GM19467 (cell line): ENCODE measurements around the gene CYB561A3.
"Not testable (repeated sequence)": the region's sequence is repeated elsewhere in the genome, so short reads cannot be mapped to it uniquely, and the experiment has no call there.

Experiments used
- ATAC-seq: cut with Tn5 transposase; IDR thresholded peaks from one replicate; pipeline ENCODE4 v1.9.1; 2021; ENCODE audit warnings: mild to moderate bottlenecking, moderate library complexity; ENCODE audit not compliant: unreplicated experiment

Gene CYB561A3, protein sequence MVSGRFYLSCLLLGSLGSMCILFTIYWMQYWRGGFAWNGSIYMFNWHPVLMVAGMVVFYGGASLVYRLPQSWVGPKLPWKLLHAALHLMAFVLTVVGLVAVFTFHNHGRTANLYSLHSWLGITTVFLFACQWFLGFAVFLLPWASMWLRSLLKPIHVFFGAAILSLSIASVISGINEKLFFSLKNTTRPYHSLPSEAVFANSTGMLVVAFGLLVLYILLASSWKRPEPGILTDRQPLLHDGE

DNA sequence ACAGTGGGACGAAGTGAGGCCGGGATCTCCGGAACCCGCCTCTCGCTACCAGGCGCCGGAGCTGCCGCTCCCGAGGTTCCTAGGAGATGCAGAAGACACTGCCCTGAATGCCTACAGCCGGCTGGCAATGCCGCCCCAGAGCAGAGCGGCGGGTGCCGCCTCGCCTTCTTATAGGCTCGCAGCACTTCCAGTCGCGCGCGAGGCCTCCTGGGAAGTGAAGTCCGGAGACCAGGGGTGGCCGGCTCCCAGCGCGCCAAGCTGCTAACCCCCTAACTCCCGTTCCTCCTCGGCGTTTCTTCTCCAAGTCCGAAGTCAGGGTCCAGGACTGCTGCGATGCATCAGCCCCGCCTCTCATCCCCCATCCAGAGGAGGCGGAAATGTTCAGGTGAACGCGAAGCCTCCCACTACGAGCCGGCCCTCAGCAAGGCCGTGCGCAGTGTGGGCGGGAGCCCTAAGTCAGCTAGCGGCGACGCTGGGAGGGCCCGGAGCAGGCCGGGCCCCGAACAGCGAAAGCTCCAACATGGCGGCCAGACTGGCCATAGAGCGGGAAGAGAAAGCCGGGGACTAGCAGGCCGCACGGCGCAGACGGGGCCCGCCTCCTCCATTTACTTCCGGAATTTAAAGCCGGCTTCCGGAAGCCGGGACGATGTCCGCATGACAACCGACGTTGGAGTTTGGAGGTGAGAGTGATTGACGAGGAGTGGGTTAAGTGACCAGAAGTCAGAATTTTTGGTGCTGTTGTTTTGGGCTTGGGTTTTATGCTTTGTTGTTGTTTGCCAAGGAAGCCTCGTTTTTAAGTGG is at the start of gene CYB561A3, which contains the start of gene TMEM138:
Gene CYB561A3 (minus strand): TSS at position 142 of the 801 bp plus-strand sequence. CDS start 5,169 bp downstream, outside the sequence.
Gene TMEM138 (plus strand): TSS at position 634 of the 801 bp plus-strand sequence. CDS start 2,017 bp downstream, outside the sequence.
- peak; percentile 78 for ATAC-seq

DNA sequence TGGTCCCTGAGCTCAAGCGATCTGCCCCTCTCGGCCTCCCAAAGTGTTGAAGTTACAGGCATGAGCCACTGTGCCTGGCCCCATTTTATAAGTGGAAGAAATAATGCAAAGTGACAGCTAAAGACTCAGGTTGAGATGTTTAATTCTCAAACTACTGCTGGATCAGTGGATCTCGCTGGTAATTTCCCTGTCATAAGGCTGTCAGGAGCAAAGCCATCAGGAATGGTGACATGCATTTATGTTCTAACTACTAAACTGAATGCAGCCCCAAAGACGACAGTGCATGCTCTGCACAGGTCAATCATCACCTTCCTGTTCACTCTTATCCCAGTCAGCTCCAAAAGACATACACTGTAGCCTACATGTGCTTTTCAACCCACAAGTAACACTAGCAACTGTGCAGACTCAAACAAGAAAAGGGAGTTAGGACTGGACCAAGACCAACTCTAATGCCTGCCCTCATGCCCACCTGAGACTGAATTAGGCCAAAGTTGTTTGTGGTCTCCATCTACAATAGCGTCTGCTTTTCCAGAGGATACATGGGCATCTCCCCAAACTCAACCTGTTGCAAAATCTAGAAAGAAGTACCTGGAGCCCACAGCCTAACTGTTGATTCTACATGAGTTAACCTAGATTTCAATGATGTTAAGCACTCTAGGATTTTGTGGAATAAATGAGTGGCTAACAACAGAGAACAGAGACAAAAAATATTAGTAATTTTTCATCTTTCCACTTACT is 45.5 kb upstream of the CYB561A3 start:
- no peak for ATAC-seq

DNA sequence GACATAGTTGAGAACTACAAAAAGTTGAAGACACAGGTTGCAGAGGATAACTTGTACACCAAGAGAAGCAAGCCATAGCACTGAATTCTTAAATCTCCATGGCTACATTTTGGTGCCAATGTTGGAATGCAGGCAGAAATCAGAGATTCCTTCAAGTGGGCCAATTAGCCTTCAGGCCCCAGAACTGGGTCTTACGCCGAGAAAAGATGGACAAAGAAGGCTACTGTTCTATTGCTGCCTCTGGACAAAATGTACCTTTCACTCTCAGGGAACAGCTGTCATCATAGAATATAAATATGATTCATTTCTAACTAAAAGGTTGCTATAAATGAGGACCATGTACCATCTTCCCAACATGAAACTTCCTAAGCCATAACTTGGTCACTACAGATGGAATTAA is 44.4 kb upstream of the CYB561A3 start:
- ATAC-seq, result no peak

DNA sequence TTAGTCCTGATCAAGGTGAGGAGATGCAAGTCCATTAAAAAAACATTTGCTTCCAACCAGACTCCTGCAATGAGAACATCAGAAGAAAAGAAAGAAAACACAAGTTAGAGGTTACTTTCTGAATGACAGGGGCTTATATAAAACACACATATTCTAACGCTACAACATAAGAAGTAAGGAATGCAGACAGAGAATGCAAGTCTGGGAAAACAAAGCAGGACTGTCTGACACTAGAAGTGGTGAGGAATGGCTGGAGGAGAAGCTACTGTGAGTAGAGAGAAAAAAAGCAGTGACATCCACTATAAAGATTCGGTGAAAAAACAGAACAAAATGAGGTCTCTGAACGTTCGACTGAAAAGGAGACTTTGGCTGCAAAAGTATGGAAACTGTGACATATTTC is 43.0 kb upstream of the CYB561A3 start:
- no peak for ATAC-seq

DNA sequence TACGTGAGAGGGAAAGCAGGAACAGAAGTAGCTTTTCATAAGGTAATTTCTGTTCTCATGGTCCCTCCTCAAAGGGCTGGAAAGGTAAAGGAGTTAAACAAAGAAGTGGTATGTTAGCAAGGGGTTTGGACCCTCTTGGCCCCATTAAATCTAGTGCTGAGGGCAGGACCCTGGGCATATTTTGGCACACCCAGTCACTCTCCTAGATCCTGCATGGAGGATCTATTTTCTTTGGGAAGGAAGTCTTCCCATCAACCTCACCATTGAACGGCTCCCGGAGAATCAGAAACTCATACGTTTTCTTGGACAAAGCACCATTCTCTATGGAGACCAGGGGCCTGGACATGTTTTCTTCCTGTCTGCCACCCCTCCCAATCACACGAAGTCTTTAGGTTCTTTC is 42.4 kb upstream of the CYB561A3 start:
- no peak for ATAC-seq

DNA sequence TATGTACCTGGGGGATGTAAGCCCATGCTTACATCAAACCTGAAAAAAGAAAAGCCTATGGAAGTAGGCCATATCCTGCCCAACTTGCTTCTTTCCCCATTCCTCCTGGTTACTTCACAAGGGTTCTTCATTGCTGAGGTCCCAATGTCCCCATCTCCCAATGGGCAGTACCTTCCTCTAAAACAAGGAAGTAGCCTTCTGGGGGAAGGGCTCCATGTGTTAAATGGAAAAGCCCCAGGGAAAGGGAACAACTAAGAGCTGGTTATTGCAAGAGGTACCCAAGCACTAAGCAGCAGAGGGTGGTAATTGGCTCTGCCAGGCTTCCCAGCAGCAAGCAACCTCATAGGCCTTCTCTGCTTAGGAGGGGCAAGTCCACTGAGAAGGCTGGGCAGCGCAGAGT is 42.0 kb upstream of the CYB561A3 start:
- ATAC-seq, result no peak

DNA sequence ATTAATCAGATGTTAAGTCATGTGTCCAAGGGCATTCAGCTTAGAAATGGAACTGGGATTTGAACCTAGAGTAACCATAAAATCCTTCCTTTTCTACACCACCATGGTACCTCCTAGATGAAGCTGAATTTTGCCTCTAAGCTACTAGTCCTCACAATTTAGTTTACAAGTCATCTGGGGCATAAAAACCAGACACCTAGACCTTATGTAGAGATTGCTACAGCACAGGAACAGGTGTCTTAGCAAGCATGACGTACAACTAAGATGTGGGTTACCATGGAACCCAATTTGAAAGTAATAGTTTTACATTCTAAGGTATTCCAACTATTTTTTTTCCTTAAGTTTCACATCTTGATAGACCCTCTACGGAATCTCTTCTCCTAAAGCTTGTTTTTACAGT is 39.9 kb upstream of the CYB561A3 start:
- no peak for ATAC-seq

DNA sequence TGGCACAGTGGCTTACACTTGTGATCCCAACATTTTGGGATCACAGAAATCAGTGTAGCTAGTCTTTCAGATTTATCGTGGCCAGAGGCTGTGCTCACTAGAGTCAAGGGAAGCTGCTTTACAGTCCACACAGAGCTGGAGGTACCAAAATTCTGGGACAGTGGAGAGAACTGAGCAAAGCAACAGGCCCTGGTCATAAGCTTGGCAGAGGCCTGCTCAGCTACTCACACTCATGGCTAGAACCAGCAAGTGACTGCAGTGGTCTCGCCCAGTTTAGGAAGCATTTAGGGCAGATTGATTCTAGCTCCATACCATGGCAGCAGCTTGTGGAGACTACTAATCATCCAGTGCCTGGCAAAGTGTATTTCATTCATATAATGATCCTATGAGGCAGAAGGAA is 39.5 kb upstream of the CYB561A3 start:
- no peak for ATAC-seq

DNA sequence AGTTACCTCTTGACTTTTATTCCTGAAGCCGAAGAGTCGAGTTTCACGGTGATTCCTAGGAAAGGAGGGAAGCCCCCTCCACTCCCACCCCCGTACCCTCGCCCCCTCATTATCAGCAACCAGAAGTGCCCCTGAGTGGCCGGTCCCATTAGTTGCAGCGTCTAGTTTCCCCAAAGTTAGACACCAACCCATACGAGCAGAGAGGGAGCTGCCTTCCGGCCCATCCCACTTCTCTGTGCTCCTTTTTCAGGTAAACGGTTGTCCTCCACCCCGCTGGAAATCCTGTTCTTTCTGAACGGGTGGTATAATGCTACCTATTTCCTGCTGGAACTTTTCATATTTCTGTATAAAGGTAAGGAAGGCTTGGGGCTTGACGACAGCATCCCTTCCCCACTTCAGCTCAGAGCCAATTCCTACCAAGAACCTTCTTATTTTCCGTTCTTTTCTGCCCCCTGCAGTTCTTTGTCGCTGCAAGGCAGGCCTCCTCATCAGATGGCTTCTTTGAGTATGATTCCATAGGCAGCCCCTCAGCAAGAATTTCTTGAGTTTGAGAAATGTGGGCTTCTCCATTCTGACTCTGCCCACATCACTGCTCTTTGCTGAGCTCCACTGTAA is 31.4 kb upstream of the CYB561A3 start:
- ATAC-seq, result no peak

DNA sequence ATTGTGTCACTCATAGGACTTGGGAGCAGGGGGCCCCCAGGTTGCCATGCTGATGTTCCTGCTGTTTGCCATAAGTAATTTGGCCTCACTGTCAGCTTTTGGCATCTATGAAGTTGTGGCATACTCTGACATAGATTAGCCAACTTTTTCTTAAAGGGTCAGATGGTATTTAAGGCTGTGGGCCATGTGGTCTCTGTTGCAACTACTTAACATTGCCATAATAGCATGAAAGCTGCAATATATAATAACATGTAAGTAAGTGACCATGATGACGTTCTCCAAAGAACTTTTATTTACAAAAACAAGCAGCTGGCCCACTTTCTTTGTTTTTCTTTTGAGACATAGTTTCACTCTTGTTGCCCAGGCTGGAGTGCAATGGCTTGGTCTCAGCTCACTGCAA is 28.5 kb upstream of the CYB561A3 start:
- no peak for ATAC-seq

DNA sequence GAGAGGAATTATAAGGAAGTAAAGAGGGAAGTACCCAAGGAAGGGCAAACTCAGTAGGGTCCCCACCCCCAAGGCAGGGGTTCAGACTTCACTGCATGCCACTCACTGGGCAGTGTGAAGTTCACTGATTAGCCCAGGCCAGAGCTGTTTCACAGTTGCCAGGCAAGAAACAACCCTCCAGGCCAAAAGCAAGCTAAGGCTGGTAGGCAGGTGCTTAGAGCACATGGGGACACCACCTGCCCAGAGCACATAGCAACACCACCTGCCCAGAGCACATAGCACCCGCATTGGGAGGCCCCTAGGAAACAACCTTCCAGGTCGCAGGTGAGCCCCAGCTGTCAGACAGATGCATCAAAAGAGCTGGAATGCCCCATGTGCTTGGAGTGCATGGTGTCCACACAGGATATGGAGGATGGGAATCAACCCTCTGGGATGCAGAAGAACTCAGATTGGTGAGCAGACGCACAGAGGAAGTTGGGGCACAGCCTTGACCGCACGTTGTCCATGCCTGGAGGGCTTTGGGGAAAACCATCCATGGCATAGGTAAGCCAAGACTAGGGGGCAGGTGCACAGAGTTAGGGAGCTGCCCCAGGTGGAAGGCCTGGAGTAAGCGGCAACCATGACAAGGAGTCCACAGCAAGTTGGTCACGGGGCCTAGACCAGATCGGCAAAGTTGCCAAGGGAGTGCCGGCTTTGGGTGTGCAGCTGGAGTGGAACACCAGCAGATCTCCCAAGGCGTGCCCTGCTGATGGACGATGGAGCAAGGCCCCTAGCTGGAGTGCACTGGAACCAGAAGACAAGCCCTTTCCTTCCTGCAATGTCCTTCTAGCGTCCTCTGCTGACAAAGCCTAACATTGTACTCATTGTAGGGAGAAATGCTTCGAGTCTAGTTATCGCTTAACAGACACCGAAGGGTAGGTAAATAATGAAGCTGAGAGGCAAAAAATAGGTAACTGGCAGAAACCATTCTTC is 22.9 kb upstream of the CYB561A3 start:
- ATAC-seq, result no peak

DNA sequence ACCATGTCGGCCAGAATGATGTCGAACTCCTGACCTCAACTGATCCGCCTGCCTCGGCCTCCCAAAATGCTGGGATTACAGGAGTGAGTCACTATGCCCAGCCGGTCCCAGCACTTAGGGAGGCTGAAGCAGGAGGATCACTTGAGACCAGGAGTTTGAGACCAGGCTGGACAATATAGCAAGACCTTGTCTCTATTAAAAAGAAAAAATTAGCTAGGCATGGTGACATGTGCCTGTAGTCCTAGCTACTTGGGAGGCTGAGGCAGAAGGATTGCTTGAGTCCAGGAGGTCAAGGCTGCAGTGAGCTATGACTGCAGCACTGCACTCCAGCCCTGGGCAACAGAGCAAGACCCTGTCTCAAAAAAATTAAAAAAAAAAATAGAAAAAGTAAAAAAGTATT is 22.2 kb upstream of the CYB561A3 start:
- not testable (repeated sequence) for ATAC-seq

DNA sequence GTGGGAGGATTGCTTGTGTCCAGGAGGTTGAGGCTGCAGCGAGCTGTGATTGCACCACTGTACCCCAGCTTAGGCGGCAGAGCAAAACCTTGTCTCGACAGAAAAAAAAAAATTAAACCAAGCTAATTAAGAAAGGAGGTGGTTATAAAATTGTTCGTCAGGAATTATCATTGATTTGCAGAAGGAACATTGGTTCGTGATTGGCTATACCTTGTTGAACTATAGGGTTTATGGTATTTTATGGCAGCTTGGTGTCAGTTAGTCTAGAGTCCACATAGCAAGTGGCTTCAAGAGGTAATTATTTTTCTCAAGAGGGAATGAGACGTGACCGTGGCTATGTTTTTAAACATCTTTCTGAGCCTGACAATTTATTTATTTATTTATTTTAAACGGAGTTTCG is 19.2 kb upstream of the CYB561A3 start:
- ATAC-seq, result no peak

DNA sequence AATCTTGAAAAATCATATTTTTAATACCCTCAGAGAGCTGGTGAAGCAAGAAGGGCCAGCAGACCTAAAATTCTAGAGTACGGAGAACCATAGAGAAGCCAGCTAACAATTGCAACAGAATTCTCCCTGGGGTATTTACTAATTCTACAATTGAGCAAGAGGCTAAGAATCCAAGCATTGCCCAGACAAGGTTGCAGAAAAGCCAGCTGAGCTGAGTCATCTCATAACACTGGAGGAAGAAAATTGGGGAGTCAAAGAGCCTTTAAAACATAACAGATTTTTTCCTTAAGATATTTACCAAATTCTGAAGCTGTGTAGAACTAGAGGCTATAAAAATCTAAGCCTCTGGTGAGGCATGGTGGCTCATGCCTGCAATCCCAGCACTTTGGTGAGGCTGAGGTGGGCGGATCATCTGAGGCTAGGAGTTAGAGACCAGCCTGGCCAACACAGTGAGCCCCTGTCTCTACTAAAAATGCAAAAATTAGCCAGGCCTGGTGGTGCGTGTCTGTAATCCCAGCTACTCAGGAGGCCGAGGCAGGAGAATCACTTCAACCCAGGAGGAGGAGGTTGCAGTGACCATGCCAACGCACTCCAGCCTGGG is 17.1 kb upstream of the CYB561A3 start:
- ATAC-seq, result no peak

DNA sequence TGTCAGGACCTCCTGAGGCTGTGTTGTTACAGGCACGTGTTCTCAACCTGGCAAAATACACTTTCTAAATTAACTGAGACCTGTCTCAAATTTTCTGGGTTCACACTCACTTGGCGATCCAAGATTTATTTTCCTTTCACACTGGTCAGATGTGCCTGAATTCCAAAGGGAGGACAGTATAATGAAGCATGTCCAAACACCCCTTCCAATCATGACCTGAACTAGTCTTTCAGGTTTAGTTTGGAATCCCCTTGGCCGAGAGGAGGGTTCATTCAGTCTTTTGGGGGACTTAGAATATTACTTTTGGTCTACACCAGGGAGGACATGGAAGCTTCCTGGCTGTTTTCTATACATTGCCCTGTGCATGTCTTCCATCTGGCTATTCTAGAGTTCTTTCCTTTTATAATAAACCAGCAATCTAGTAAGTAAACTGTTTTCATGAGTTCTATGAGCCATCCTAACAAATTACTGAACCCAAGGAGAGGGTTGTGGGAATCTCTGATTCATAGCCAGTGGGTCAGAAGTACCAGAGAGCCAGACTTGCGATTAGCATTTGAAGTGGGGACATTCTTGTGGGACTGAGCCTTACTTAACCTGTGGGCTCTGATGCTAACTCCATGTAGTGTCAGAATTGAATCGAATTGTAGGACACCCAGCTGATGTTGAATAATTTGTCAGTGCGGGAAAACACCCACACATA is 15.9 kb upstream of the CYB561A3 start:
- no peak for ATAC-seq

DNA sequence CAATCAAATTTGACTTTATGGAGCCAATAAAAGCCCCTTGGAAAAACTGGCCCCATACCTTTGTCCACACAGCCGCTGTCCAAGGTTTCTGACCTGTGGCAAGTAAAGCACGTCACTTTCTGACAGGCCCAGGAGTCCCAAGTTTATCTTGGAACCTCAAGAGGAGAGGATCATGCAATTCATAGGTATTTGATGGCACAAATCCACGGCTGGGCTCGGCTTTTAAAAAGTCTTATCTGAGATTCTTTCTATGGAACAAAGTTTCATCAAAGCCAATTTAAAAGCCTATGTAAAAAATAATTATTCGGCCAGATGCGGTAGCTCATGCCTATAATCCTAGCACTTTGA is 14.1 kb upstream of the CYB561A3 start:
- ATAC-seq, result no peak

DNA sequence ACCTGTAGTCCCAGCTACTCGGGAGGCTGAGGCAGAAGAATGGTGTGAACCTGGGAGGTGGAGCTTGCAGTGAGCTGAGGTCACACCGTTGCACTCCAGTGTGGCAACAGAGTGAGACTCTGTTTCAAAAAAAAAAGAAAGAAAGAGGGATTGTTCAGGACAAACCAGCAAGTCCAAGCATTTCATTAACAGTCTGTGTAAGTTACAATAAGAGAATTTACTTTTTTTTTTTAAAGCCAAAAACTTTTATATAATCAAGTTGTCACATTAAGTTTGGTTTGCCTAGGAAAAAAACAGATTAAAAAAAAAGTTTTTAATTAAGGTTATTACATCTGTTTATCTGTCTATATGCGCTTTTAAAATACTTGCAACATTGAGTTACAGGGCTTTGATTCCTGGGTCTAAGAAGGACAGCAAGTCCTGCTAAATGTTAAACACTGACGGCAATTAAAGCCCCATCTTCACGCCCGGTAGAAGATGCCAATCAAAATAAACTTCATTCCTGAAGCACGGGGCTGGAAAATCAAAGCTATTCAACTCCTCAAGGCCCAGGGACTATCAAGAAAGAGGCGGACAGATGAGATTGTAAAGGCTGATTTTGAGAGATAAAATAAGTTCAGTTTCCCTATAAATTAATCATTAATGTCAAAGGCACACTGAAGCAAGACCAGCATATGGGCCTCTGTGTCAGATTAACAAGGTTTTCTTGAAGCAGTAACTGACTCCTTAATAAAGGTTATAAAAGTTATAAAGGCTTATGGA is 11.2 kb upstream of the CYB561A3 start:
- no peak for ATAC-seq

DNA sequence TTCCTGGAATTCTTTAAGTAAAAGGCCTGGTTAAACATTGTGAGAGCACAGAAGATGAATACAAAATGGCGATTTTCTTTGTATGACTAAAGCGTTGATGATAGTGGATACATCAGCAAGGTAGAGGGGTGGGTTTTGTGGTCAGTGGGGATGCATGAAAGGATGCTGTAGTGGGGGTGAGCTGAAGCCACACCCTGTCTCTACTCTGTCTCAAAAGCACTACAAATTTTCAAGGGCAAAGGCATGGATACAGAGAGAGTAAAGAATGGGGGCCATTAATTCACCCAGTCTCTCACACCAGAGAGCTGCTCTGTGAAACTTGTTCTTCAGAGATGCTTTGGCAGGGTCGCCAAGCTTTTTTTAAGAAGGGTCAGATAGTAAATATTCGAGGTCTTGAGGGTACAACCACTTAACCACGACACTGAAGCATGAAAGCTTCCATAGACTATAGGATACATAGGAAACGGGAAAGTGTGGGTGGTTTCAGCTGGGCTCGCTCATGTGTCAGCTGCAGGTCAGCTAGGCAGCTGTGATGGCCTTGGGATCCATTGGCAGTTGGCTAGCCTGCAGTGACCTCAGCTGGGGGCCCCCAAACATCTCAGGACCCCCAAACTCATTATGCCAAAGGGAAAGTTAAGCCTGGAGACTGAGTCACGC is 8.8 kb upstream of the CYB561A3 start:
- no peak for ATAC-seq
